Kidney (tissue), 14 donors: ENCODE results near the gene ELOVL1. TPM values are rescaled to one million over a fixed set of nuclear protein-coding genes. Genes with fewer than 3 reads are reported as not detected.

Source experiments
- DNase-seq, 5 donors: peaks; one replicate each; pipeline ENCODE4 v3.0.0-alpha.2; 2013 to 2020
- FAIRE-seq: peaks from 2 replicates; lab custom pipeline; 2012; peaks lifted over from hg19 to GRCh38; lab: Jason Lieb, UNC
- H3K27ac ChIP-seq, 2 donors: one replicate each; pipeline ENCODE4 v1.7.0; 2013; ENCODE audit warnings: low read depth in 2 of 2, low read length in 2 of 2, inconsistent platforms in 1 of 2
- H3K27me3 ChIP-seq: one replicate; pipeline ENCODE4 v1.7.1; 2013; ENCODE audit warnings: low read length, inconsistent platforms; ENCODE audit not compliant: control insufficient read depth, insufficient read depth
- H3K36me3 ChIP-seq, 3 donors: one replicate each; pipeline versions ENCODE4 v1.7.0 to v1.7.1; 2013; ENCODE audit warnings: low read length in 3 of 3, control low read depth in 1 of 3, inconsistent platforms in 1 of 3; ENCODE audit not compliant: insufficient read depth in 3 of 3, control insufficient read depth in 2 of 3
- H3K4me1 ChIP-seq, 3 donors: one replicate each; pipeline versions ENCODE4 v1.7.0 to v1.7.1; 2013; ENCODE audit warnings: low read length in 3 of 3, inconsistent platforms in 1 of 3, low read depth in 1 of 3; ENCODE audit not compliant: control insufficient read depth in 2 of 3, insufficient read depth in 2 of 3
- H3K4me3 ChIP-seq, 3 donors: one replicate each; pipeline versions ENCODE4 v1.7.0 to v1.8.1; 2013; ENCODE audit warnings: low read length in 3 of 3, control low read depth in 1 of 3, inconsistent platforms in 1 of 3
- H3K9ac ChIP-seq, 3 donors: one replicate each; pipeline versions ENCODE4 v1.7.0 to v1.7.1; 2013; ENCODE audit warnings: low read length in 3 of 3, control low read depth in 1 of 3, inconsistent platforms in 1 of 3
- H3K9me3 ChIP-seq, 3 donors: one replicate each; pipeline versions ENCODE4 v1.7.0 to v1.7.1; 2013; ENCODE audit warnings: low read length in 3 of 3, control low read depth in 1 of 3, inconsistent platforms in 1 of 3; ENCODE audit not compliant: control insufficient read depth in 2 of 3, insufficient read depth in 1 of 3
- CTCF ChIP-seq: IDR thresholded peaks from 3 replicates; pipeline ENCODE4 v1.5.1; 2012; ENCODE audit warnings: mild to moderate bottlenecking, moderate library complexity, borderline replicate concordance; ENCODE audit not compliant: insufficient read depth; ENCODE audit errors: extremely low read depth
- intact Hi-C: fragments of 100-400 bp; cut with DNase I; formaldehyde crosslinking; loops from one replicate; pipeline ENCODE4 v1.11.1; 2022
- polyA plus RNA-seq: library from polyadenylated mRNA; stranded (reverse); fragments of 350-450 nt; fragmentation: Illumina TruSeq; extraction: RNeasy Lipid Tissue Mini Kit (QIAGEN cat#74804); gene quantifications from one replicate; pipeline ENCODE4 v1.2.3, GENCODE V29; 2014; ENCODE audit warnings: low read depth, low replicate concordance; ENCODE audit not compliant: insufficient read depth
- total RNA-seq: library from RNA; stranded (reverse); fragmentation: NEBNext Ultra II Directional; extraction: Animal tissue kit (Norgen Biotek cat#: 25700); gene quantifications from one replicate; pipeline ENCODE4 v1.2.1, GENCODE V29; 2021
- donor health status: control.
- donor health status: control.
- donor health status: control.
- donor health status: control.
- donor health status: control.
- donor health status: DM: yes; HTN: yes; CAD: no.
- donor health status: Normal renal cell carcinoma (clear cell type).

The ELOVL1 gene
- total and polyA plus RNA-seq, 2 donors from 2014 or later: 85.1 to 86.0 TPM

GRCh38 chr1:43368646-43369020 lies 822 bp upstream of the ELOVL1 start:
- DNase-seq: peak in 1 of 5 donors; percentile 33
- Histone ChIP-seq H3K9me3 (no peaks in the 10 kb centered on the region), H3K27ac (peak overlapping the region; percentile 86 to 91), H3K9ac (peak overlapping the region; percentile 51 to 80 (median 74)), H3K36me3 (peaks cover 4 to 24% (median 14%) of the 10 kb centered on the region in 3 donors), H3K27me3 (no peaks in the 10 kb centered on the region), H3K4me1 (peaks cover 0 to 22% (median 16%) of the 10 kb centered on the region in 3 donors), H3K4me3 (peak overlapping the region; percentile 71 to 78 (median 72))
- intact Hi-C loops: no loop called here
- TF ChIP-seq CTCF: no peak
- no peak for FAIRE-seq

GRCh38 chr1:43367026-43367903 lies 546 bp downstream of the ELOVL1 start:
- H3K27me3 ChIP-seq: no peaks in the 10 kb centered on the region
- peaks cover 0 to 22% (median 8%) of the 10 kb centered on the region in 3 donors for H3K4me1 ChIP-seq
- peak in 2 of 5 donors; percentile 68 to 81 for DNase-seq
- no peak for TF ChIP-seq CTCF
- H3K9ac ChIP-seq: peak overlapping the region; percentile 1 to 77 (median 20)
- FAIRE-seq: no peak
- intact Hi-C loops: no loop called here
- peaks cover 4 to 33% (median 16%) of the 10 kb centered on the region in 3 donors for H3K36me3 ChIP-seq
- H3K9me3 ChIP-seq: no peaks in the 10 kb centered on the region
- H3K27ac ChIP-seq: peak overlapping the region; percentile 81 to 83
- H3K4me3 ChIP-seq: peak overlapping the region; percentile 44 to 78 (median 68)

- no peaks in the 10 kb centered on the region for H3K27me3 ChIP-seq
- peak overlapping the region; percentile 81 to 83 for H3K27ac ChIP-seq
- peaks cover 0 to 22% (median 8%) of the 10 kb centered on the region in 3 donors for H3K4me1 ChIP-seq
- peak overlapping the region in 2 of 3 donors; percentile 68 to 78 for H3K4me3 ChIP-seq
- H3K9me3 ChIP-seq: no peaks in the 10 kb centered on the region
- FAIRE-seq (no peak), DNase-seq (peak in 1 of 5 donors; percentile 18)
- H3K36me3 ChIP-seq: peaks cover 4 to 33% (median 16%) of the 10 kb centered on the region in 3 donors
- peak overlapping the region in 2 of 3 donors; percentile 1 to 77 for H3K9ac ChIP-seq
- intact Hi-C loops: no loop called here
- TF ChIP-seq CTCF: no peak
Observed at GRCh38 chr1:43366601-43367025, 1.2 kb downstream of the ELOVL1 start.
